GM18951 (cell line): ENCODE measurements around the gene CNPPD1.

ENCODE experiments used
- POLR2A ChIP-seq: IDR thresholded peaks from 4 replicates; pipeline ENCODE4 v1.6.1; 2011; ENCODE audit warnings: mild to moderate bottlenecking; ENCODE audit not compliant: insufficient read length, insufficient read depth; ENCODE audit errors: extremely low read depth
- in situ Hi-C: fragments of 300-500 bp; cut with MboI; formaldehyde crosslinking; loops from one replicate; pipeline ENCODE4 v1.12.0; 2022; ENCODE audit warnings: low sequenced_read_pairs, mixed read lengths, inconsistent platforms; ENCODE audit not compliant: unreplicated experiment

CNPPD1 gene

GRCh38 chr2:219214141-219214540, 37.4 kb upstream of the CNPPD1 start:
- TF ChIP-seq POLR2A, result no peak
- in situ Hi-C loops, result loop anchor here (5.0 kb wide), 1 partner anchor 52 kb away; the partner anchor contains the start of gene NHEJ1

DNA sequence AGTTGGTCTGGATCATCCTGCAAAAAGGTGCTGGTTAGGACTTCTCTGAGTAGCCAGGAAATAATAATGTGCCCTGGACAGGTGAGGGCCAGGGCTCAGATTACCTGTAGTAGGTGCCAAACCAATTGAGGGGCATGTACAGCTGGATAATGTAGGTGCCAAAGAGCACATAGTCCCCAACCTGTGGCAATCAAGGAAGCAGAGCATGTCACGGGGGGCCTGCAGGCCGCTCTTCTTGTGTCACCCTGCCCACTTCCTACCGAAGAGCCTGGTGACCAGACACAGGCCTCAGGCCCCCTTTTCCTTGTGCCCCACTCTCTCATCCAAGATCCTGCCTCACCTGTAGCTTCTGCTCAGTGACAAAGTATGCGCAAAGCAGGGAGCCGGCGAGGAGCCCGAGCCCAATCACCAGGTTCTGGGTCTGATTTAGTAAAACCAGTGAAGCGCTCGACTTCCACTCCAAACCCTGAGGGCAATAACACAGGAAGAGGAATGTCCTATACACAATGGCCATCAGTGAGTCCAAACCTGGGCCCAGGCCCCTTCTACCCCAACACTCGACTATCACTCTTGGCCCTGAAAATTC, 36.9 kb upstream of the CNPPD1 start:
- in situ Hi-C loops, result loop anchor here (5.0 kb wide), 1 partner anchor 51 kb away; the partner anchor contains the start of gene NHEJ1
- no peak for TF ChIP-seq POLR2A

DNA sequence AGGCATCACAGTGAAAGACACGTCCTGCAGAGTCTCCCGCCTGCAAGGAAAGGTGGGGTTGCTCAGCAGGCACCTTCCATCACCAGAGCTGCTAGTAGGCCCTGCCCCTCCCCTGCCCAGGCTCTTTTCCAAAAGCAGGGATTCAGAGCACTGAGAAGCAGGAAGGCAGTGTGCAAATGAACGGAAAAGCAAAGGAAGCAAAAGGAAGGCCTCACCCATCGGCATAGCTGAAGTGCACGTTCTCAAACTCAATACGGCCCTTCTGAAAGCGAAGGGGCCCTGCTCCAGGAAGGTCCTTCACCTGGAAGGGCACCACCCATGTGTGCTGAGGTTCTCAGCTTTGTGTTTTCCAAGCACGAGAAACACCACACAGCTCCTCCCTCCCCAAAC, 36.3 kb upstream of the CNPPD1 start:
- no peak for TF ChIP-seq POLR2A
- in situ Hi-C loops, result loop anchor here (5.0 kb wide), 1 partner anchor 51 kb away; the partner anchor contains the start of gene NHEJ1

- TF ChIP-seq POLR2A, result no peak
- in situ Hi-C loops, result loop anchor here (5.0 kb wide), 1 partner anchor 49 kb away; the partner anchor contains the start of gene NHEJ1
Measured at GRCh38 chr2:219210886-219211362, 34.2 kb upstream of the CNPPD1 start.

- in situ Hi-C loops, result loop anchor here (5.0 kb wide), 1 partner anchor 48 kb away; the partner anchor contains the start of gene NHEJ1
- no peak for TF ChIP-seq POLR2A
Measured at GRCh38 chr2:219210196-219210885, 33.6 kb upstream of the CNPPD1 start.

- TF ChIP-seq POLR2A, result no peak
- in situ Hi-C loops, result loop anchor here (5.0 kb wide), 1 partner anchor 47 kb away; the partner anchor contains the start of gene NHEJ1
Measured at GRCh38 chr2:219209236-219210195, 32.8 kb upstream of the CNPPD1 start.

GRCh38 chr2:219207884-219208740, 31.4 kb upstream of the CNPPD1 start:
- in situ Hi-C loops, result no loop called here
- no peak for TF ChIP-seq POLR2A

- in situ Hi-C loops, result no loop called here
- peak; percentile 16 for TF ChIP-seq POLR2A
Measured at GRCh38 chr2:219207134-219207883, 30.6 kb upstream of the CNPPD1 start.

DNA sequence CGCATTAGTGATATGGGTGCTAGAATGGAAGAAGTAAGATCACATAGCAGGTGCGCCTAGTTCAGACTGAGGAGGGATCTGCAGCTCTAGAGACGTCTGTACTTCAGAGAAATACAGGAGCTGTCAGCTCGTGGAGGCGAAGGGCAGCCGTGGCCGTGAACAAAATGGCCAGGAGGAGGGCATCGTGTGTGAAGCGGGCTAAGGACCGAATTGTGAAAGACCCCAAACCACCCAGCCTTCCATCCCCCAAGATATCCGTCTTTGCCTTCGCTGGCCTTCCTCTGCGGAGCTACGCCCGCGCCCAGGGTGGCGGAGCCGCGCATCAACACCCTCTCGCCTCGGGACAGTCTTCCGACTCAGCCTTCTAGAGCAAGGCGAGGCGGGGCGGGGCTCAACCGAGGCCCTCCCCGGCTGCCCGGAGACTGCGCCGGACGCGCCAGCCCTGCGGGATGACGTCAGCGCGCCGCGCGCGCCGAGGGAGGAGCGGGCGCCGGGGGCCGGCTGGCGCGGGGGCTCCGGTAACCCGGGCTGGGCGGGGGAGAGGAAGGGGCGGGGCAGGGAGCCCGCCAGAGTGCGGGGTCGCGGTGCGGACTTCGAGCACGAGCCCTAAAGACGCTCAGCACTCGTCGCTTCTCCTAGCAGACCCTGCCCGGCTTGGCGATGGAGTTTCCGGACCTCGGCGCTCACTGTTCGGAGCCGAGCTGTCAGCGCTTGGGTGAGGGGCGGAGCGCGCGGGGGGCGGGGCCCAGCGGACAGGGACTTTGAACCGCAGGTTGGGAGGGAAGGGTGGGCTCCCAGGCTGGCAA, 29.8 kb upstream of the CNPPD1 start, which contains the start of gene ZFAND2B:
Gene ZFAND2B (plus strand): TSS at position 455 of the 806 bp plus-strand sequence. CDS start 206 bp downstream, at position 661.
- in situ Hi-C loops, result no loop called here
- peak; percentile 99 for TF ChIP-seq POLR2A

DNA sequence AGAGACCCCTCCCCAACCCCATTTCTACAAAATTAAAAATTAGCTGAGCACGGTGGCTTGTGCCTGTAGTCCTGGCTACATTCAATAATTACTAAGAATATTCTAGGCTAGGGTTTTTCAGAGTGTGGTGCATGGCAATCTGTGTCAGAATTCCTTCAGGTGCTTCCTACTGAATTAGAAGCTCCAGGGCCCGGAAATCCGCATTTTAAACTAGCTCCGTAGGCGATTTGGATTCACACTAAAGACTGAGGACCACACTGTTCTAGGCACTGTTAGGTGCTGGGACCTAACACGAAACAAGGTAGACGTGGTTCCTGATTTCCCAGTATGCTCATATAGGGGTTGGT, 29.2 kb upstream of the CNPPD1 start:
- no peak for TF ChIP-seq POLR2A
- in situ Hi-C loops, result no loop called here

- TF ChIP-seq POLR2A, result no peak
- in situ Hi-C loops, result no loop called here
Measured at GRCh38 chr2:219205165-219205538, 28.4 kb upstream of the CNPPD1 start.
